Thyroid gland (tissue), 4 donors: ENCODE measurements around the gene GHRHR.

Source experiments
- POLR2A ChIP-seq, 2 donors: fragments of 450-650 bp; IDR thresholded peaks; one replicate each; pipeline ENCODE4 v1.6.1; 2017; ENCODE audit warnings: antibody characterized with exemption in 2 of 2, mild to moderate bottlenecking in 2 of 2, moderate library complexity in 1 of 2
- TF ChIP-seq, protein P1 (sequence below), 6 experiments: fragments of 200-600 bp in 3 of 6; fragments of 450-650 bp in 3 of 6; sonication (generic) in 3 of 6; IDR thresholded peaks; one replicate each; pipeline ENCODE4 v1.5.1; 2016 to 2019; ENCODE audit warnings: antibody characterized with exemption in 6 of 6, mild to moderate bottlenecking in 2 of 6, inconsistent platforms in 1 of 6, moderate library complexity in 1 of 6

DNA sequence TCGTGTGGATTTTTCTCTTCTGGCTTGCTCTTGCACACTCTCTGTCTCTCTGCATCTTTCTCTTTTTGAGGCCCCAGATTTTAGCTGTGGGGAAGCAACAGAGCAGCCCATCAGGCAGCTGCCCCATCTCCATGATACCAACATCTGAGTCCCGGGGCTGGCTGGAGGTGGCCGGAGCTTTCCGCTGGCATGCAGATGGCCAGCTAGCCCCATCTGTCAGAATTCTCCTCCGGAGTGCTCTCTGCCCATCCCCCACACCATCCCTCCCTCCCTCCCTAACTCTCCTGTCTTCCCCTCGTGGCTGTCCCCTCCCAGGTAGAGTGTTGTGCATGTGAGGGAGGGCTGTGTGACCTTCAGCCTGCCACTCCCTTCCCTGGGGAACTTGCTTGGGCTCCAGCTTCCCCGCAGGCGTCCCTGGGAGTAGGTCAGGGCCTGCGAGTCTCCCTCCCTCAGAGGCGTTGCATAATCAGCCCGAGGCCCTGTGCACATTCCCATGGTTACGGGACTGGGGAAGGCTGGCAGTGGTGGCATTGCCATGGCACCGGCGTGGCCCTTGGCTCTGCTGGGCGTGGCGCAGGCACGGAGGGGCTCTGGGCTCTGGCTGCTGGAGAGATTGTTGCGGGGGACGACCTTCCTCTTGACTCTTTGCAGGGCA is 24.7 kb downstream of the GHRHR start:
- TF ChIP-seq, protein P1, sequence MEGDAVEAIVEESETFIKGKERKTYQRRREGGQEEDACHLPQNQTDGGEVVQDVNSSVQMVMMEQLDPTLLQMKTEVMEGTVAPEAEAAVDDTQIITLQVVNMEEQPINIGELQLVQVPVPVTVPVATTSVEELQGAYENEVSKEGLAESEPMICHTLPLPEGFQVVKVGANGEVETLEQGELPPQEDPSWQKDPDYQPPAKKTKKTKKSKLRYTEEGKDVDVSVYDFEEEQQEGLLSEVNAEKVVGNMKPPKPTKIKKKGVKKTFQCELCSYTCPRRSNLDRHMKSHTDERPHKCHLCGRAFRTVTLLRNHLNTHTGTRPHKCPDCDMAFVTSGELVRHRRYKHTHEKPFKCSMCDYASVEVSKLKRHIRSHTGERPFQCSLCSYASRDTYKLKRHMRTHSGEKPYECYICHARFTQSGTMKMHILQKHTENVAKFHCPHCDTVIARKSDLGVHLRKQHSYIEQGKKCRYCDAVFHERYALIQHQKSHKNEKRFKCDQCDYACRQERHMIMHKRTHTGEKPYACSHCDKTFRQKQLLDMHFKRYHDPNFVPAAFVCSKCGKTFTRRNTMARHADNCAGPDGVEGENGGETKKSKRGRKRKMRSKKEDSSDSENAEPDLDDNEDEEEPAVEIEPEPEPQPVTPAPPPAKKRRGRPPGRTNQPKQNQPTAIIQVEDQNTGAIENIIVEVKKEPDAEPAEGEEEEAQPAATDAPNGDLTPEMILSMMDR (IDR thresholded peaks at IDR 0.05) = no peak
- TF ChIP-seq POLR2A (IDR thresholded peaks at IDR 0.05) = no peak
